HEK293 (cell line): ENCODE results near the gene CIRBP.

Experiments used
- CTCF ChIA-PET: fragments of 350-600 bp; formaldehyde crosslinking; extraction: SDS; loops from one replicate; lab custom pipeline; 2021; ENCODE audit warnings: antibody characterized with exemption; lab: Yijun Ruan, JAX
- POLR2A ChIA-PET: fragments of 300-600 bp; formaldehyde crosslinking; extraction: SDS; loops from one replicate; lab custom pipeline; 2020; ENCODE audit warnings: antibody characterized with exemption, inconsistent platforms; lab: Yijun Ruan, JAX
- H3K27ac ChIP-seq: fragments of 200-500 bp; sonication (Bioruptor generic); 2 replicates; pipeline ENCODE4 v1.5.1; 2014; ENCODE audit warnings: low read depth, low read length, control low read depth, inconsistent platforms; ENCODE audit errors: extremely low read depth
- H3K36me3 ChIP-seq, 2 experiments: fragments of 200-500 bp in 1 of 2; sonication (Bioruptor generic) in 1 of 2; 1 replicate in 1 of 2; 2 replicates in 1 of 2; pipeline ENCODE4 v1.5.1; 2014 to 2017; ENCODE audit warnings: inconsistent platforms in 2 of 2, low read length in 2 of 2; ENCODE audit not compliant: control insufficient read depth in 2 of 2, insufficient read depth in 1 of 2
- H3K4me1 ChIP-seq: fragments of 200-500 bp; sonication (Bioruptor generic); 2 replicates; pipeline ENCODE4 v1.5.1; 2014; ENCODE audit warnings: mild to moderate bottlenecking, low read length, inconsistent platforms; ENCODE audit not compliant: control insufficient read depth, insufficient read depth
- H3K4me3 ChIP-seq: 2 replicates; pipeline ENCODE4 v1.5.1; 2011; ENCODE audit warnings: low read depth, mild to moderate bottlenecking, control low read depth, low read length, moderate library complexity
- H3K9me3 ChIP-seq: fragments of 200-500 bp; sonication (Bioruptor generic); 2 replicates; pipeline ENCODE4 v1.5.1; 2014; ENCODE audit warnings: low read depth, low read length, inconsistent platforms; ENCODE audit not compliant: control insufficient read depth, insufficient read depth
- HOXC10 ChIP-seq: sonication (generic); formaldehyde crosslinking; IDR thresholded peaks from 2 replicates; pipeline ENCODE4 v1.8.1; 2023; ENCODE audit warnings: mild to moderate bottlenecking, missing genetic modification reagents
- ZFP41 ChIP-seq: fragments of 450-650 bp; formaldehyde crosslinking; IDR thresholded peaks from 2 replicates; pipeline ENCODE4 v1.5.1; 2016; ENCODE audit warnings: missing biosample characterization, missing genetic modification characterization, borderline replicate concordance
- ZFP69B ChIP-seq: fragments of 450-650 bp; formaldehyde crosslinking; IDR thresholded peaks from 2 replicates; pipeline ENCODE4 v1.5.1; 2016; ENCODE audit warnings: missing biosample characterization, missing genetic modification characterization
- ZNF112 ChIP-seq: fragments of 450-650 bp; formaldehyde crosslinking; IDR thresholded peaks from 2 replicates; pipeline ENCODE4 v1.5.0; 2017; ENCODE audit warnings: missing biosample characterization, missing genetic modification characterization
- ZNF16 ChIP-seq: fragments of 450-650 bp; formaldehyde crosslinking; IDR thresholded peaks from 2 replicates; pipeline ENCODE4 v1.5.1; 2016; ENCODE audit warnings: low read depth, missing biosample characterization, missing genetic modification characterization
- ZNF175 ChIP-seq: fragments of 450-650 bp; formaldehyde crosslinking; IDR thresholded peaks from 2 replicates; pipeline ENCODE4 v1.5.1; 2016; ENCODE audit warnings: missing biosample characterization, missing genetic modification characterization
- ZNF248 ChIP-seq: fragments of 450-650 bp; formaldehyde crosslinking; IDR thresholded peaks from 2 replicates; pipeline ENCODE4 v1.5.1; 2017; ENCODE audit warnings: missing biosample characterization, missing genetic modification characterization
- ZNF501 ChIP-seq: fragments of 450-650 bp; formaldehyde crosslinking; IDR thresholded peaks from 2 replicates; pipeline ENCODE4 v1.5.1; 2016; ENCODE audit warnings: missing biosample characterization, missing genetic modification characterization
- ZNF529 ChIP-seq: fragments of 450-650 bp; formaldehyde crosslinking; IDR thresholded peaks from 2 replicates; pipeline ENCODE4 v1.5.1; 2017; ENCODE audit warnings: missing genetic modification characterization, missing biosample characterization; ENCODE audit not compliant: insufficient replicate concordance
- ZNF560 ChIP-seq: fragments of 450-650 bp; formaldehyde crosslinking; IDR thresholded peaks from 2 replicates; pipeline ENCODE4 v1.5.1; 2017; ENCODE audit warnings: missing biosample characterization, missing genetic modification characterization, borderline replicate concordance
- ZNF600 ChIP-seq: fragments of 450-650 bp; formaldehyde crosslinking; IDR thresholded peaks from 2 replicates; pipeline ENCODE4 v1.5.1; 2016; ENCODE audit warnings: missing biosample characterization, missing genetic modification characterization
- ZSCAN23 ChIP-seq: fragments of 450-650 bp; formaldehyde crosslinking; IDR thresholded peaks from 2 replicates; pipeline ENCODE4 v1.5.1; 2016; ENCODE audit warnings: missing biosample characterization, missing genetic modification characterization
- TF ChIP-seq, protein P1 (sequence below): fragments of 450-650 bp; IDR thresholded peaks from 2 replicates; pipeline ENCODE4 v1.5.1; 2018; ENCODE audit warnings: missing biosample characterization, missing genetic modification characterization
- TF ChIP-seq, protein P2 (sequence below): fragments of 450-650 bp; formaldehyde crosslinking; IDR thresholded peaks from 2 replicates; pipeline ENCODE4 v1.5.1; 2016; ENCODE audit warnings: missing biosample characterization, missing genetic modification characterization
- TF ChIP-seq, protein P3 (sequence below): fragments of 450-650 bp; formaldehyde crosslinking; IDR thresholded peaks from 2 replicates; pipeline ENCODE4 v1.5.1; 2016; ENCODE audit warnings: missing biosample characterization, missing genetic modification characterization
- TF ChIP-seq, protein P4 (sequence below): fragments of 450-650 bp; formaldehyde crosslinking; IDR thresholded peaks from 2 replicates; pipeline ENCODE4 v1.5.1; 2016; ENCODE audit warnings: missing biosample characterization, missing genetic modification characterization, low read depth
- TF ChIP-seq, protein P5 (sequence below): fragments of 450-650 bp; formaldehyde crosslinking; IDR thresholded peaks from 2 replicates; pipeline ENCODE4 v1.5.1; 2016; ENCODE audit warnings: missing biosample characterization, missing genetic modification characterization, borderline replicate concordance
- TF ChIP-seq, protein P6 (sequence below): fragments of 450-650 bp; formaldehyde crosslinking; IDR thresholded peaks from 2 replicates; pipeline ENCODE4 v1.5.1; 2016; ENCODE audit warnings: missing biosample characterization, missing genetic modification characterization, borderline replicate concordance

Gene CIRBP

DNA sequence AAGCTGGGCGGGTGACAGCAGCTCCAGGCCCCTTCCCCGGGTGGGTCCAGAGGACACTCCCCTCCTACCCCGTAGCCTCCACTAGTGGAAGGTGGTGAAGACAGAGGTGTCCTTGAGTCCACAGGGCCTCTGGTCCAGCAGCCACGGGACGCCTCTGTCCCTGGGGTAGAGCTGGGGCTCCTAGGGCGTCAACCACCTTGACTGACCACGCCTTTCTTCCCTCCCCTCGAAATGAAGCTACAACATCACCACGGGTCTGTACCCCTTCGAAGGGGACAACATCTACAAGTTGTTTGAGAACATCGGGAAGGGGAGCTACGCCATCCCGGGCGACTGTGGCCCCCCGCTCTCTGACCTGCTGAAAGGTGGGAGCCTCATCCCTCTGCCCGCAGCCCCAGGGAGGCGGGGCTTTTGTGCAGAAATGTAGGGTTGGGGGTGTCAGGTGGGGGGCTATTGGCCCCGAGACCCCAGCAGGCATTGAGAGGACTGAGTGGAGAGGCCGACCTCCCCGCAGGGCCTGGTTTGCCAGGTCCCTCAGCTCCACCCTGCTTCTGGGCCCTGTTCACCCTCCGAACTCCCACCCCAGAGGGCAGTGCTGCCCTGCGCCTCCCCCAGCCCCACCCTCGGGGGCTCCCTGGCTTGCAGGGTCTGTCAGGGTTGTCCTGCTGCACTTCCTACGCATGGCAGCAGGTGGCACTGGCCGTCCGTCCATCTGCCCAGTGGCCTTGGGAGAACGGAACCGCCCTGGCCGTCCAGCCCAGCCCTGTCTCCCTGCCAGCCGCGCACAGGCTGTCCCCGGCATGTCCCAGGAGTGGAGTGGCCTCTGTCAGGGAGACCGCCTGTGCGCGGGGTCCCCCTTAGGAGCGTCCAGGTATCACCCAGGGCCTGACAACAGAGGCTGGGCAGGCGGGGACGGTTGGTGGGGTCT is 47.9 kb upstream of the CIRBP start (continued):
- TF ChIP-seq, protein P1, sequence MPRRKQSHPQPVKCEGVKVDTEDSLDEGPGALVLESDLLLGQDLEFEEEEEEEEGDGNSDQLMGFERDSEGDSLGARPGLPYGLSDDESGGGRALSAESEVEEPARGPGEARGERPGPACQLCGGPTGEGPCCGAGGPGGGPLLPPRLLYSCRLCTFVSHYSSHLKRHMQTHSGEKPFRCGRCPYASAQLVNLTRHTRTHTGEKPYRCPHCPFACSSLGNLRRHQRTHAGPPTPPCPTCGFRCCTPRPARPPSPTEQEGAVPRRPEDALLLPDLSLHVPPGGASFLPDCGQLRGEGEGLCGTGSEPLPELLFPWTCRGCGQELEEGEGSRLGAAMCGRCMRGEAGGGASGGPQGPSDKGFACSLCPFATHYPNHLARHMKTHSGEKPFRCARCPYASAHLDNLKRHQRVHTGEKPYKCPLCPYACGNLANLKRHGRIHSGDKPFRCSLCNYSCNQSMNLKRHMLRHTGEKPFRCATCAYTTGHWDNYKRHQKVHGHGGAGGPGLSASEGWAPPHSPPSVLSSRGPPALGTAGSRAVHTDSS, result no peak
- no peak for TF ChIP-seq ZNF175 (tag by site-specific recombination)
- TF ChIP-seq, protein P2, sequence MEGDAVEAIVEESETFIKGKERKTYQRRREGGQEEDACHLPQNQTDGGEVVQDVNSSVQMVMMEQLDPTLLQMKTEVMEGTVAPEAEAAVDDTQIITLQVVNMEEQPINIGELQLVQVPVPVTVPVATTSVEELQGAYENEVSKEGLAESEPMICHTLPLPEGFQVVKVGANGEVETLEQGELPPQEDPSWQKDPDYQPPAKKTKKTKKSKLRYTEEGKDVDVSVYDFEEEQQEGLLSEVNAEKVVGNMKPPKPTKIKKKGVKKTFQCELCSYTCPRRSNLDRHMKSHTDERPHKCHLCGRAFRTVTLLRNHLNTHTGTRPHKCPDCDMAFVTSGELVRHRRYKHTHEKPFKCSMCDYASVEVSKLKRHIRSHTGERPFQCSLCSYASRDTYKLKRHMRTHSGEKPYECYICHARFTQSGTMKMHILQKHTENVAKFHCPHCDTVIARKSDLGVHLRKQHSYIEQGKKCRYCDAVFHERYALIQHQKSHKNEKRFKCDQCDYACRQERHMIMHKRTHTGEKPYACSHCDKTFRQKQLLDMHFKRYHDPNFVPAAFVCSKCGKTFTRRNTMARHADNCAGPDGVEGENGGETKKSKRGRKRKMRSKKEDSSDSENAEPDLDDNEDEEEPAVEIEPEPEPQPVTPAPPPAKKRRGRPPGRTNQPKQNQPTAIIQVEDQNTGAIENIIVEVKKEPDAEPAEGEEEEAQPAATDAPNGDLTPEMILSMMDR (tag by site-specific recombination), result peak; percentile 67
- no peak for TF ChIP-seq ZFP41
- TF ChIP-seq HOXC10 (CRISPR knock-in tag), result no peak
- TF ChIP-seq ZNF501, result no peak
- TF ChIP-seq, protein P3, sequence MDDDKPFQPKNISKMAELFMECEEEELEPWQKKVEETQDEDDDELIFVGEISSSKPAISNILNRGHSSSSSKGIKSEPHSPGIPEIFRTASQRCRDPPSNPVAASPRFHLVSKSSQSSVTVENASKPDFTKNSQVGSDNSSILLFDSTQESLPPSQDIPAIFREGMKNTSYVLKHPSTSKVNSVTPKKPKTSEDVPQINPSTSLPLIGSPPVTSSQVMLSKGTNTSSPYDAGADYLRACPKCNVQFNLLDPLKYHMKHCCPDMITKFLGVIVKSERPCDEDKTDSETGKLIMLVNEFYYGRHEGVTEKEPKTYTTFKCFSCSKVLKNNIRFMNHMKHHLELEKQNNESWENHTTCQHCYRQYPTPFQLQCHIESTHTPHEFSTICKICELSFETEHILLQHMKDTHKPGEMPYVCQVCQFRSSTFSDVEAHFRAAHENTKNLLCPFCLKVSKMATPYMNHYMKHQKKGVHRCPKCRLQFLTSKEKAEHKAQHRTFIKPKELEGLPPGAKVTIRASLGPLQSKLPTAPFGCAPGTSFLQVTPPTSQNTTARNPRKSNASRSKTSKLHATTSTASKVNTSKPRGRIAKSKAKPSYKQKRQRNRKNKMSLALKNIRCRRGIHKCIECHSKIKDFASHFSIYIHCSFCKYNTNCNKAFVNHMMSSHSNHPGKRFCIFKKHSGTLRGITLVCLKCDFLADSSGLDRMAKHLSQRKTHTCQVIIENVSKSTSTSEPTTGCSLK, result no peak
- no peak for TF ChIP-seq ZNF248 (tag by site-specific recombination)
- no peak for TF ChIP-seq ZNF560
- TF ChIP-seq ZNF112, result no peak
- TF ChIP-seq, all 188 proteins: peak for 5

DNA sequence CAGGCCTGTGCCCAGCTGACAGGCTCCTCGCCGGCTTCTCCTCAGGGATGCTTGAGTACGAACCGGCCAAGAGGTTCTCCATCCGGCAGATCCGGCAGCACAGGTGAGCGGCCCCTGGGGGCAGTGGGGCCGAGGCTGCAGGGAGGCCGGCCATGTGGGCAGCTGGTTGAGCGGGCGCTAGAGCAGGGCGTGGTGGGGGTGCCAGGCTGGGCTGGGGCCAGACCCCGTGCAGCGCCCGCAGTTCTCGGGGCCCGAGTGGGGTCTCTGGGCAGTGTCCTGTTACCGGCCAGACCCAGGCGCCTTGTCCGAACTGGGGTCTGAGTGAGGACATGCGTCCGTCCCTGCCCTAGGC is 47.3 kb upstream of the CIRBP start:
- Histone ChIP-seq H3K36me3 (peaks cover 0 to 74% of the 10 kb centered on the region in 2 experiments; a peak in 2 of 3 replicates), H3K4me1 (no peaks in the 10 kb centered on the region), H3K4me3 (no peak overlapping the region), H3K9me3 (no peaks in the 10 kb centered on the region), H3K27ac (no peak overlapping the region)
- POLR2A ChIA-PET, result interaction anchor here (1.5 kb wide), 1 partner anchor 109 kb away, joined by 3 read pairs; no protein-coding TSS in a partner anchor
- CTCF ChIA-PET, result interaction anchor here (0.7 to 2.5 kb wide), 8 partner anchors 8 to 225 kb away, joined by 3 to 14 read pairs (median 5); no protein-coding TSS in a partner anchor
- no peak for TF ChIP-seq ZSCAN23 (tag by site-specific recombination)
- TF ChIP-seq, protein P4, sequence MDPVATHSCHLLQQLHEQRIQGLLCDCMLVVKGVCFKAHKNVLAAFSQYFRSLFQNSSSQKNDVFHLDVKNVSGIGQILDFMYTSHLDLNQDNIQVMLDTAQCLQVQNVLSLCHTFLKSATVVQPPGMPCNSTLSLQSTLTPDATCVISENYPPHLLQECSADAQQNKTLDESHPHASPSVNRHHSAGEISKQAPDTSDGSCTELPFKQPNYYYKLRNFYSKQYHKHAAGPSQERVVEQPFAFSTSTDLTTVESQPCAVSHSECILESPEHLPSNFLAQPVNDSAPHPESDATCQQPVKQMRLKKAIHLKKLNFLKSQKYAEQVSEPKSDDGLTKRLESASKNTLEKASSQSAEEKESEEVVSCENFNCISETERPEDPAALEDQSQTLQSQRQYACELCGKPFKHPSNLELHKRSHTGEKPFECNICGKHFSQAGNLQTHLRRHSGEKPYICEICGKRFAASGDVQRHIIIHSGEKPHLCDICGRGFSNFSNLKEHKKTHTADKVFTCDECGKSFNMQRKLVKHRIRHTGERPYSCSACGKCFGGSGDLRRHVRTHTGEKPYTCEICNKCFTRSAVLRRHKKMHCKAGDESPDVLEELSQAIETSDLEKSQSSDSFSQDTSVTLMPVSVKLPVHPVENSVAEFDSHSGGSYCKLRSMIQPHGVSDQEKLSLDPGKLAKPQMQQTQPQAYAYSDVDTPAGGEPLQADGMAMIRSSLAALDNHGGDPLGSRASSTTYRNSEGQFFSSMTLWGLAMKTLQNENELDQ (tag by site-specific recombination), result no peak
- TF ChIP-seq ZNF529 (tag by site-specific recombination), result no peak
- TF ChIP-seq ZFP69B (tag by site-specific recombination), result no peak
- TF ChIP-seq, protein P5, sequence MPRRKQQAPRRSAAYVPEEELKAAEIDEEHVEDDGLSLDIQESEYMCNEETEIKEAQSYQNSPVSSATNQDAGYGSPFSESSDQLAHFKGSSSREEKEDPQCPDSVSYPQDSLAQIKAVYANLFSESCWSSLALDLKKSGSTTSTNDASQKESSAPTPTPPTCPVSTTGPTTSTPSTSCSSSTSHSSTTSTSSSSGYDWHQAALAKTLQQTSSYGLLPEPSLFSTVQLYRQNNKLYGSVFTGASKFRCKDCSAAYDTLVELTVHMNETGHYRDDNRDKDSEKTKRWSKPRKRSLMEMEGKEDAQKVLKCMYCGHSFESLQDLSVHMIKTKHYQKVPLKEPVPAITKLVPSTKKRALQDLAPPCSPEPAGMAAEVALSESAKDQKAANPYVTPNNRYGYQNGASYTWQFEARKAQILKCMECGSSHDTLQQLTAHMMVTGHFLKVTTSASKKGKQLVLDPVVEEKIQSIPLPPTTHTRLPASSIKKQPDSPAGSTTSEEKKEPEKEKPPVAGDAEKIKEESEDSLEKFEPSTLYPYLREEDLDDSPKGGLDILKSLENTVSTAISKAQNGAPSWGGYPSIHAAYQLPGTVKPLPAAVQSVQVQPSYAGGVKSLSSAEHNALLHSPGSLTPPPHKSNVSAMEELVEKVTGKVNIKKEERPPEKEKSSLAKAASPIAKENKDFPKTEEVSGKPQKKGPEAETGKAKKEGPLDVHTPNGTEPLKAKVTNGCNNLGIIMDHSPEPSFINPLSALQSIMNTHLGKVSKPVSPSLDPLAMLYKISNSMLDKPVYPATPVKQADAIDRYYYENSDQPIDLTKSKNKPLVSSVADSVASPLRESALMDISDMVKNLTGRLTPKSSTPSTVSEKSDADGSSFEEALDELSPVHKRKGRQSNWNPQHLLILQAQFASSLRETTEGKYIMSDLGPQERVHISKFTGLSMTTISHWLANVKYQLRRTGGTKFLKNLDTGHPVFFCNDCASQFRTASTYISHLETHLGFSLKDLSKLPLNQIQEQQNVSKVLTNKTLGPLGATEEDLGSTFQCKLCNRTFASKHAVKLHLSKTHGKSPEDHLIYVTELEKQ (tag by site-specific recombination), result no peak
- TF ChIP-seq ZNF16 (tag by site-specific recombination), result no peak
- TF ChIP-seq ZNF600, result no peak
- TF ChIP-seq, protein P6, sequence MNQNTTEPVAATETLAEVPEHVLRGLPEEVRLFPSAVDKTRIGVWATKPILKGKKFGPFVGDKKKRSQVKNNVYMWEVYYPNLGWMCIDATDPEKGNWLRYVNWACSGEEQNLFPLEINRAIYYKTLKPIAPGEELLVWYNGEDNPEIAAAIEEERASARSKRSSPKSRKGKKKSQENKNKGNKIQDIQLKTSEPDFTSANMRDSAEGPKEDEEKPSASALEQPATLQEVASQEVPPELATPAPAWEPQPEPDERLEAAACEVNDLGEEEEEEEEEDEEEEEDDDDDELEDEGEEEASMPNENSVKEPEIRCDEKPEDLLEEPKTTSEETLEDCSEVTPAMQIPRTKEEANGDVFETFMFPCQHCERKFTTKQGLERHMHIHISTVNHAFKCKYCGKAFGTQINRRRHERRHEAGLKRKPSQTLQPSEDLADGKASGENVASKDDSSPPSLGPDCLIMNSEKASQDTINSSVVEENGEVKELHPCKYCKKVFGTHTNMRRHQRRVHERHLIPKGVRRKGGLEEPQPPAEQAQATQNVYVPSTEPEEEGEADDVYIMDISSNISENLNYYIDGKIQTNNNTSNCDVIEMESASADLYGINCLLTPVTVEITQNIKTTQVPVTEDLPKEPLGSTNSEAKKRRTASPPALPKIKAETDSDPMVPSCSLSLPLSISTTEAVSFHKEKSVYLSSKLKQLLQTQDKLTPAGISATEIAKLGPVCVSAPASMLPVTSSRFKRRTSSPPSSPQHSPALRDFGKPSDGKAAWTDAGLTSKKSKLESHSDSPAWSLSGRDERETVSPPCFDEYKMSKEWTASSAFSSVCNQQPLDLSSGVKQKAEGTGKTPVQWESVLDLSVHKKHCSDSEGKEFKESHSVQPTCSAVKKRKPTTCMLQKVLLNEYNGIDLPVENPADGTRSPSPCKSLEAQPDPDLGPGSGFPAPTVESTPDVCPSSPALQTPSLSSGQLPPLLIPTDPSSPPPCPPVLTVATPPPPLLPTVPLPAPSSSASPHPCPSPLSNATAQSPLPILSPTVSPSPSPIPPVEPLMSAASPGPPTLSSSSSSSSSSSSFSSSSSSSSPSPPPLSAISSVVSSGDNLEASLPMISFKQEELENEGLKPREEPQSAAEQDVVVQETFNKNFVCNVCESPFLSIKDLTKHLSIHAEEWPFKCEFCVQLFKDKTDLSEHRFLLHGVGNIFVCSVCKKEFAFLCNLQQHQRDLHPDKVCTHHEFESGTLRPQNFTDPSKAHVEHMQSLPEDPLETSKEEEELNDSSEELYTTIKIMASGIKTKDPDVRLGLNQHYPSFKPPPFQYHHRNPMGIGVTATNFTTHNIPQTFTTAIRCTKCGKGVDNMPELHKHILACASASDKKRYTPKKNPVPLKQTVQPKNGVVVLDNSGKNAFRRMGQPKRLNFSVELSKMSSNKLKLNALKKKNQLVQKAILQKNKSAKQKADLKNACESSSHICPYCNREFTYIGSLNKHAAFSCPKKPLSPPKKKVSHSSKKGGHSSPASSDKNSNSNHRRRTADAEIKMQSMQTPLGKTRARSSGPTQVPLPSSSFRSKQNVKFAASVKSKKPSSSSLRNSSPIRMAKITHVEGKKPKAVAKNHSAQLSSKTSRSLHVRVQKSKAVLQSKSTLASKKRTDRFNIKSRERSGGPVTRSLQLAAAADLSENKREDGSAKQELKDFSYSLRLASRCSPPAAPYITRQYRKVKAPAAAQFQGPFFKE (tag by site-specific recombination), result no peak
